ENCODE results near the gene CCDC12.

CCDC12 gene

DNA sequence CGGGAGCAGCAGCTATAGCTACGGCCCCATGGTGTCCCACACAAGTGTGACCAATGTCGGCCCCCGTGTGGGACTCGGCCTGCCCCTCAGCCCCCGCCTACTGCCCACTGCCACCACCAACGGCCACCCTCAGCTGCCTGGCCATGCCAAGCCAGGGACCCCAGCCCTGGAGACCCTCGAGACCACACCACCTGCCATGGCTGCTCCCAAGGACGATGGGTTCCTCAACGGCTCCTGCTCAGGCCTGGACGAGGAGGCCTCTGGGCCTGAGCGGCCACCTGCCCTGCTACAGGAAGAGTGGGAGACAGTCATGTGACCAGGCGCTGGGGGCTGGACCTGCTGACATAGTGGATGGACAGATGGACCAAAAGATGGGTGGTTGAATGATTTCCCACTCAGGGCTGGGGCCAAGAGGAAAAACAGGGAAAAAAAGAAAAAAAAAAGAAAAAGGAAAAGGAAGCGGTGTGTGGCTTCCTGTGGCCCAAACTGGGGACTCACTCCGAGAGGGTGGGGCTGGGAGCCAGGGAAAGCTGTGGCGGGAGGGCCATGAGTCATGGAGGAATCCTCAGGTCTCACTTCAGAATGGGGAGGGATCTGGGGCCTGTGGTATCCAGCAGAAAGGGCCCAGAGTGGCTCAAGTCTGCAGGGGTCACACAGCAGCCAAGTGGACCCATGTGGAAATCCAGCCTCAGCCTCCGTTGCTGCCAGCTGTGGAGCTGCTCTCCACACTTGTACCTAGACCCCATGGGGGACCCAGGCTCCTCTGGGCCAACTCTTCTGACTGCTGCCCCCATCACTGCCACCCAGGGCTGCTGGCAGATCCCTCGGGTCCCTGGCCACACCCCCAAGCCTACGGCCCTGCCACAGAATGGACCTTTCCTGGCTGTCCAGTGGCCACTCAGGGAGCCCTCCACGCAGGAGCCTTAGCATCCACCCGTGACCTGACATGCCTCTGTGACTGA is 72.9 kb downstream of the CCDC12 start:
- no peak for DNase-seq

DNA sequence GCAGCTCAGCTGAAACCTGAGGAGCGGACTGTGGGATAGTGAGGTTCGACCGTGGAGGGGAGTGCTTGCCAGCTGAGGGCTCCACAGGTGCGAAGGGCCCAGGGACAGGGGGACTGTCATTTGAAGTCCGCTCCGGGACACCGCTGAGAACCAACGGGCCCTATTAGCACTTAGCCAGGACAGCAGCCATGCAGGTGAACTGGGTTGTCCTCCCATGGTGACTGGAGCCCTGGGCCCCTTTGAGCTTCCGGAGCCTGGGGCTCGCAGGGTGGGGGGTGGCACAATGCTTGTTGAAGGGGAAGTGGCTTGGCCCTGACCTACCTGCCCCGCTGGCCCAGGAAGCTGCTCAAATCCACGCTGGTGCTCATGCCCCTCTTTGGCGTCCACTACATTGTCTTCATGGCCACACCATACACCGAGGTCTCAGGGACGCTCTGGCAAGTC is 74.3 kb downstream of the CCDC12 start:
- DNase-seq = no peak

- DNase-seq = no peak
Observed at GRCh38 chr3:46901591-46902187, 74.9 kb downstream of the CCDC12 start.

- no peak for DNase-seq
Observed at GRCh38 chr3:46901061-46901460, 75.5 kb downstream of the CCDC12 start.

DNA sequence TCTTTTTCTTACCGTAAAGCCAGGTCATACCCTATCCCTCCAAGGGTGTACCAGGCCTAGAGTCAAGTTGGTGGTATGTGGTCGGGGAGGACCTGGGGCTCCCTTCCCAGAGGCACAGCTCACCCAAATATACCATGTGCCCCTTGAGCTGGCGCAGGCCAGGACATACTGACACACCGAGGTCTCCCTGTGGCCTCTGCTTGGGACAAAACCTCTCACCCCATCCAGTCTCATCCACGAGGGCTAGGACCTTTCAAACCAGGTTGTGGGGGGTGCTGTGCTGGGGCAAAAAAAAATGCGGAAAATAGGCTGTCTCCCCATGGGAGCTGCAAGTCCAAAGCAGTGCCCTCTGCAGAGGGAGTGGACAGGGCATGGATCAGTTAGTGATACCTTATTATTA is 76.2 kb downstream of the CCDC12 start:
- no peak for DNase-seq

DNA sequence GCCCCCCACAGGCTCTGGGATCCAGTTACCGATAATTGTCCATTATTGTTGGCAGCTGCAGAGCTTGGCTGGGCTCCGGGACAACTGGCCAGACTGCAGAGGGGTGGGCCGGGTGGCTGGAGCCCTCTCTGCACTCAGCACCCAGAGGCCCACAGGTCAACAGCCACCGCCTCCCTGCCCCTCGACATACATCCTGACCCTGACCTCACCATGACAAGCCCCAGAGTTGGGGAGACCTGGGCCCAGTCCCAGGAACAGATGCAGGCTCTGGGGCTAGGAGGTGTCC is 76.6 kb downstream of the CCDC12 start:
- DNase-seq = no peak

- DNase-seq = no peak
Observed at GRCh38 chr3:46899151-46900006, 77.2 kb downstream of the CCDC12 start.

GRCh38 chr3:46898321-46899150 is 78.0 kb downstream of the CCDC12 start:
- peak in 1 of 2 donors; percentile 14 for DNase-seq

DNA sequence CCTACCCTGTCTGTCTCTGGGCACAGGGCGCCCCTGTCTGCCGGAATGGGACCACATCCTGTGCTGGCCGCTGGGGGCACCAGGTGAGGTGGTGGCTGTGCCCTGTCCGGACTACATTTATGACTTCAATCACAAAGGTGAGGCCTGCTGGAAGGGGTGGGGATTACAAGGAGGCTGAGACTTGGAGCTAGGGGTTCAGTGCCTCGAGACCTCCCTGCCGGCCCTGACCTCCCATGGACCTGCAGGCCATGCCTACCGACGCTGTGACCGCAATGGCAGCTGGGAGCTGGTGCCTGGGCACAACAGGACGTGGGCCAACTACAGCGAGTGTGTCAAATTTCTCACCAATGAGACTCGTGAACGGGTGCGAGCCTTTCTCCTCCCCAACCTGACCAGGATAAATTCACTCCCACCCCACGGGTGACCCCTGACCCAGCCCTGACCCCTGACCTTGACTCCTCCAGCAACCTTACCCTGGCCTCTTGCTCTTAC is 78.7 kb downstream of the CCDC12 start:
- no peak for DNase-seq

GRCh38 chr3:46897031-46897430 is 79.5 kb downstream of the CCDC12 start:
- DNase-seq = no peak

- DNase-seq = no peak
Observed at GRCh38 chr3:46896386-46896785, 80.2 kb downstream of the CCDC12 start.

DNA sequence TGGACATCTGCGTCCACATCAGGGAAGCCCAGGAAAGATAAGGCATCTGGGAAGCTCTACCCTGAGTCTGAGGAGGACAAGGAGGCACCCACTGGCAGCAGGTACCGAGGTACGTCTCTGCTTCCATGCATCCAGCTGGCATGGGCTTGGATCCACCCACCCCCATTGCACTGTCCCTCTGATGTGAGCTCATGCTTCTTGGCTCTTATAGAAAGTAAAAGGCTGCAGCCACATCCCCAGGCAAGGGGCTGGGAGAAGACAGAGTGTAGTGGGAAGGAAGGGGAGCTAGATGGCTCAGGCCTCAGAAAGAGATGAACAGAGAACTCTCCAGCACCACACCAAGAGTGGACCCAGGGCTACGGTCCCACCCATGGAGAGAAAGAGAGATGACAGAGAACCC is 80.8 kb downstream of the CCDC12 start:
- DNase-seq = no peak

DNA sequence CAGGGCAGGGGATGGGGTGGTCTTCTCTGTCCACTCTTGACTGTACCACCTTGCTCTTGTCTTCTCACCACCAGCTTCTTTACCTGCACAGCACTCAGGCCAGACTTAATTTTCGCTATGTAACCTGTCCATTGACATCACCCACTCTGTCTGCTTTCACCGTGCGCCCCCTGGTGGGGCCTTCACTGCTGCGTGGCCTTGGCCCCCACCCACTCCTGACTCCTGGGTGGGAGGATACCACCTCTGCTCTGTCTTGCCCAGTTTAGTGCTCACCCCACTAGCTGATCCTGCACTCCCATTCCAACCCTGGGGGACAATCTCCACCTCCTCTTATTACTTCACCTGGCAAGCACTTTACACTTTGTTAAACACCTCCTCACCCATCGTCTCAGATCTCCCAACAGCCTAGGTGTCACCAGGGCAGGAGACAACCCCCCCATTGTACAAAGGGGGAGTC is 81.3 kb downstream of the CCDC12 start:
- DNase-seq = peak; percentile 71 to 78

DNA sequence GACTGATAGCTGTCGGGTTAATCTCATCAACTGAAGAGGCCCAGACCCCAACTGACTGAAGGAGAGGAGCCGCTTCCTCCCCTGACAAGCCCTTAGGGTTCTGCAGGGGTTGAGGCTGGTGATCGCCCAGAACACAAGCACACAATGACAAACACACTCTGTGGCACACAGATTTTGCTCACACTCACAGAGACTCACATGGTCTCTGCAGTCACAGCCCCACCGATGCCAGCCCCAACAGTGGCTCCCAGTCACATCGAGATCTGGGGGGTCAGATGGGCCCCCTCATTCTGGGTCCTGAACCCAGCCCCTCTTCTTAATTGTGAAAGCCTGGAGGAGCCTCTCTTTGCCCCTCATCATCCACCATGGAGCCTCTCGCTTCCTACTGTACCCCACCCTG is 82.3 kb downstream of the CCDC12 start:
- no peak for DNase-seq

GRCh38 chr3:46893763-46894162 is 82.8 kb downstream of the CCDC12 start:
- no peak for DNase-seq

DNA sequence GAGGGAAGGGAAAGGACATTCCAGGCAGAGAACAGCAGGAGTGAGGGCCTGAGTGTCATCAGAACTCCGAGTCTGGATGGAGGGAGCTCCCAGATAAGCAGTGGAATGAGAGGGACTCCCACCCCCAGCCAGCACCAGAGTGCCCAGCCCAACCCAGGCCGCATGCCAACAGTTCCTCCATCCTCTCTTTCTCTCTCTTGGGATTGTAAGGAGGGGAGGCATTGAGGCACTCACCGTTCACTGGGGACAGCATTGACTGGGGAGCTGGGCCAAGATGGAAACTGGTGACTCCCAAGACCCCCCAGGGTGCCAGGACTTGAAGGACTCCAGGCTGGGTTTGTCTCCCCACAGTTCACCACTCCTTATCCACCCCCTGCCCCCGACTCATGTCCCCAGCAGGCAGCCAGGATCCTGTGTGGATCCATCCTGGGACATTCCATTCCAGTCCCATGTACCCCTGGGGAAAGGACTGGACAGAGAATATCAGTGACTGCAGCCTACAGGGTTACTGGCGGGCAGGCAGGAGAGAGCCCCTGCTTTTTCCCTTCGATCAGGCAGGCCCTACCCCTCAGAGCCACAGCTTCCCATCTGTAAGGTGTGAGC is 83.3 kb downstream of the CCDC12 start:
- no peak for DNase-seq

DNA sequence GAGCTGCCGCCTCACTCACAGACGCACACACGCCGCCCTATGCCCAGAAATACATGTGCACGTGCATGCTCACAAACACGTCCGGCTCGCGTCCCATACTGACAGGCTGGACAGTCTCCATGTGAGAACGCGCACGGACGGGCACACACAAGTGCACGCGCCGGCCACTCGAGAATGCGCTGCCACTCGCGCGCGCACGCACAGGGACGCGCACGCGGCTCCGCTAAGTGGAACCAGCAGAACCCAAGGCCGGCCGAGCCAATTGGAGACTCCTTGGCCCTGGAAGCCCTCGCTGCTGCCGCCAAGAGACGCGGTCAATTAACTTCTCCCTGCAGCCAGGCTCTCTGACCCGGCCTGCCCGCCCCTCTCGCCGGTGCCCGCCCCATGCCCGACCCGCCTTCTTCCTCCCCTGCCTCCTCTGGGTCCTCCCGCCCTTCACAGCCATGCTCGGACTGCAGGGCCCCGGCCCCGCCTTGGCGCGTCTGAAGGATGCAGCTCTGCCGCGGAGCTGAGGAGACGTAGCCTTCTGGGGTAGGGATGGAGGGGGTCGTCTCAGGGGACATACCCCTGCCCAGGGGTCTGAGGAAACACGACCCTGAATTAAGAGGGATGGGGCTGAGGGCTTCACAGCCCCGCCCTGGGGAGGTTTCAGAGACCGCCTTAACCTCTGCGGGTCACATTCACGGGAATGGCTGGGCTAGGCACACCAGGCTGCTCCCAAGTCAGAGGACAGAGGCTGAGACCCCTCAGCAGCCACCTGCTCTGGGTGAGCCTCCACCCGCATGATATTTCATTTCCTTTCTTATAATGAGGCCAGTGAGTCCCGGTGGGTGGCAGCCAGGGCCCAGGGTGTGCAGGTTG is 84.0 kb downstream of the CCDC12 start:
- DNase-seq = peak in 1 of 2 donors; percentile 57

DNA sequence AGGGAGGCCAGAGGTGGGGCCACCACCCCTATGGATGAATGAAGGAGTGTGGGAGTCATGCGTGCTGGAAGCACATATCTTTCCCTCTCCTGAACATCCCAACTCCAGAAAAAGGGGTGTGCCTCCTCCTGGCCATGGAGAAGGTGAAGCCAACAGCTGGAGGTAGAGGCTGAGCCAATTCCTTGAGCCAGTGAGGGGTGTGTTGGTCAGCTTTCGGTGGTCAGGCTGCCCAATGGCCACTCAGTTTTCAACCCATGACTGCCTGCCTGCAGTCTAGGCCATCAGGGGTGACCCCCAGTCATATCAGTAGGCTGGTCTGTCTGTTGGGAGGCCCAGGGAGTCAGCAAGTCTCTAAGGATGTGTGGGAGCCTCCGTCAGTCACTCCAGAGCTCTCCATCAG is 85.4 kb downstream of the CCDC12 start:
- DNase-seq = no peak

DNA sequence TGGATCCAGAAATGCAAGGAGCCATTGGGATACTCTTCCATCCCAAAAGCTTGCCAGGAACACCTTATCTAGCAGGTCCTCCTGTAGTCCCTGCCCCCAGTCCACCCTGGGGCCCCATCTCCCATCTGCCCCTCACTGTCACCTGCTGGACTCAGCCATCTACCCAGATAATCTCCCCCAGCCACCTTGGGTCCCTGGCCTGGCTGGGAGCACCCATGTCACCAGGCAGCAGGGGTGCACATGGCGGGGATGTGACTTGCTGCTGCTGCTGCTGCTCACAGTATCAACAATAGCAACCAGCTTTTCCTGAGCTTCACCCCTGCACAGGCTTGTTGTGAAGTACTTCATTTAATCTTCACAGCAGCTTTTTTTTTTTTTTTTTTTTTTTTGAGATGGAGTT is 86.4 kb downstream of the CCDC12 start:
- DNase-seq = no peak

DNA sequence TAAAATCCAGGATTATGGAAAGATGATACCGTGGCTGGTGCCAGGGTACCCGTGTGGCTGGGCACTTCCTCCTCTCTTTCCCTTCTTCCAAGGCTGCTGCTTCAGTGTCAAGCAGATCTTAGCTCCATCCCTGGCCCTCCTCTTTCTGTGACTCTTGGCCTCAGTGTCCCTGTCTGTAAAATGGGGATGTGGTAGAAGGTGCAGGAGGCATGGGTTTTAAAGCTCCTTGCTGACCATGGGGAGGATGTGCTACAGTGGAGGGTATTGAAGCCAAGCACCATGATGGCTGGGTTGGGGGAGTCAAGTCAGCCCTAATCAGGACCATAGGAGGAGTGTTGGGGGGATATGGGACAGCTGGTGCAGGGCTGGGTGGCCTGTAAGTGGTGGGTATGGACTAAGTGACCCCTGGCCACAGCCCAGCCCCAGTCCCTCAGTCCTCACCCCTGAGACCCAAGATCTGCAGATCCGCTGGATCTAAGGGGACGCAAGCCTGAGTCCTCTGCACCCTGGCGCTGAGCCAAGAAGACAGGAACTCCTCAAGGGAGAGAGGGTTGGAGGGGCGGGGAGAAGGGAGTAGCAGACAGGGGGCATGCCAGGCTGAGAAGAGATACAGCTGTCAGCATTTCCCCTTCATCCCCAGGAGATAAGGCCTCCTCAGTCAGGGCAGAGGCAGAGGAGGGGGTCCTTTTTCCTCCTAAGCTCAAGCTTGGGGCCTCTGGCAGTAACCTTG is 87.0 kb downstream of the CCDC12 start:
- no peak for DNase-seq

Measured in CD4-positive, alpha-beta T cell treated with Interleukin-1 beta for 1 hour (primary cell).